ENCODE results near the gene LIG4.

LIG4 gene

DNA sequence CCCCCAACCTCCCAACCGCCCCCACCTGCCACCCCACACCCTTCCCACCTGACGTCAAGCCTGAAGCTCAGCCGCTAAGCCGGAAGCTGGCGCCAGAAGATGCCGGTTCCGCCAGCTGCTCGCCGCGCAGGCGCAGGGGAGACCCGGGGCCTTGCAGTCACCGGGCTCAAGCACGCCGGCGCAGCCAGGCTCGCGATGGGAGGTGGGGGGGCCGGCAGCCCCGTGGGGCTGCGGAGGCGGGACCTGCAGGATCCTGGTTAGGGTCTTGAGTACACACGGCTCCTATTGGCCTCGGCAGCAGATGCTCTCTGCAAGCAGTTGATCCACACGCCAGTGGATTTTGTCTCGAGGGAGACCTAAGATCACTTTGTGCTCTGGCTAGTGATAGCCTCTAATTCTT lies at the start of gene LIG4:
LIG4 (minus strand) TSS at position 101 of the 400 bp plus-strand sequence. CDS start 4,268 bp downstream, outside the sequence.
- TF ChIP-seq, protein P1, sequence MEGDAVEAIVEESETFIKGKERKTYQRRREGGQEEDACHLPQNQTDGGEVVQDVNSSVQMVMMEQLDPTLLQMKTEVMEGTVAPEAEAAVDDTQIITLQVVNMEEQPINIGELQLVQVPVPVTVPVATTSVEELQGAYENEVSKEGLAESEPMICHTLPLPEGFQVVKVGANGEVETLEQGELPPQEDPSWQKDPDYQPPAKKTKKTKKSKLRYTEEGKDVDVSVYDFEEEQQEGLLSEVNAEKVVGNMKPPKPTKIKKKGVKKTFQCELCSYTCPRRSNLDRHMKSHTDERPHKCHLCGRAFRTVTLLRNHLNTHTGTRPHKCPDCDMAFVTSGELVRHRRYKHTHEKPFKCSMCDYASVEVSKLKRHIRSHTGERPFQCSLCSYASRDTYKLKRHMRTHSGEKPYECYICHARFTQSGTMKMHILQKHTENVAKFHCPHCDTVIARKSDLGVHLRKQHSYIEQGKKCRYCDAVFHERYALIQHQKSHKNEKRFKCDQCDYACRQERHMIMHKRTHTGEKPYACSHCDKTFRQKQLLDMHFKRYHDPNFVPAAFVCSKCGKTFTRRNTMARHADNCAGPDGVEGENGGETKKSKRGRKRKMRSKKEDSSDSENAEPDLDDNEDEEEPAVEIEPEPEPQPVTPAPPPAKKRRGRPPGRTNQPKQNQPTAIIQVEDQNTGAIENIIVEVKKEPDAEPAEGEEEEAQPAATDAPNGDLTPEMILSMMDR (IDR thresholded peaks at IDR 0.05): no peak

GRCh38 chr13:108263621-108264355 lies 48.5 kb upstream of the LIG4 start:
- TF ChIP-seq, protein P1 (IDR thresholded peaks at IDR 0.05): no peak

DNA sequence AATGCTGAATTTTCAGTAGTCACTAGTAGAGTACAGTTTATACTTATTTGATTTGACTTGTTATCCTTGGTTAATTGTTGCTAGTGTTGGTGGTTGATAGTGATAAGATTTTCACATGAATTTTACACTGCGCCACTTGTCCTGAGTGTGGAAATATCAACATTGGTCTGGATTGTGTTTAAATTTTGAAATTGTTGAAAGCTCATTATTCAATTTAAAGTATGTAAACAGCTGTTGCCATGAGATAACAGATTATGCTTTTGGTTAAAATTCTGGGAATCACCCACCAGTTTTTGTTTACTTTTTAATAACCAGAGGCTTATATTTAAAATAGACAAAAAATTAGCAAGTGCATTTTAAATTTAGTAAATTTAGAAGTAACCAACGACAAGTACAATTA lies 41.9 kb upstream of the LIG4 start:
- TF ChIP-seq, protein P1 (IDR thresholded peaks at IDR 0.05): no peak

DNA sequence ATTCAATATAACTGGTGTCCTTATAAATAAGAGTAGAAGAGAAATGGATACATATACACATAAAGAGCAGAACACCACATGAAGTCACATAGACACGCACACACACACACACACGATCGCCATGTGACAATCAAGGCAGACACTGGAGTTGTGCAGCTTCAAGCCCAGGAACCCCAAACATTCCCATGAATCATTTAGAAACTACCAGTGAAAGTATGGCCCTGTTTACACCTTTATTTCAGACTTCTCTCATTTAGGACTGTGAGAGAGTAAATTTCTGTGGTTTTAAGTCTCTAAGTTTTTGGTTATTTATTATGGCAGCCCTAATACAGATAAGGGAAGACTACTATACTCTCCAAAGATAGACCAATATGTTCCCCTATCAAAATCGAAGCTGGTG lies 33.8 kb upstream of the LIG4 start:
- TF ChIP-seq, protein P1 (IDR thresholded peaks at IDR 0.05): no peak

DNA sequence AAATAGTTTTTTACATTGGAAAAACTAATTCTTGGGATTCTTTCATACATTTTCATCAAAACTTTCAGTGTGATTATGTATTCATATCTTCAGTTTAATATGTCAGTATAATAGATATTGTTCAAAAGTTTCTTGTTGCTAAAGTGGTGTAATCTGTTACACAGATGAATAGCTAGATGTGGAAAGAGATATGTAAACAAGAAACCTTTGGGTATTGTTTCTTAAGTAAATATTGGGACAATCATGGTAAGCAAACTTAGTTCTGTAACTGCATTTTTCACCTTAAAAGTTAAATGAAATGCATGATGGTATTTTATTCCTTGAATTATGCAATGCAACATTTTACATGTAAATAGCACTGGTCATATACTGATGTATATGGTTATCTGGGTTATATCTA lies 15.0 kb upstream of the LIG4 start:
- TF ChIP-seq, protein P1 (IDR thresholded peaks at IDR 0.05): no peak

GRCh38 chr13:108227651-108228272 lies 12.4 kb upstream of the LIG4 start:
- TF ChIP-seq, protein P1 (IDR thresholded peaks at IDR 0.05): peak; percentile 68

DNA sequence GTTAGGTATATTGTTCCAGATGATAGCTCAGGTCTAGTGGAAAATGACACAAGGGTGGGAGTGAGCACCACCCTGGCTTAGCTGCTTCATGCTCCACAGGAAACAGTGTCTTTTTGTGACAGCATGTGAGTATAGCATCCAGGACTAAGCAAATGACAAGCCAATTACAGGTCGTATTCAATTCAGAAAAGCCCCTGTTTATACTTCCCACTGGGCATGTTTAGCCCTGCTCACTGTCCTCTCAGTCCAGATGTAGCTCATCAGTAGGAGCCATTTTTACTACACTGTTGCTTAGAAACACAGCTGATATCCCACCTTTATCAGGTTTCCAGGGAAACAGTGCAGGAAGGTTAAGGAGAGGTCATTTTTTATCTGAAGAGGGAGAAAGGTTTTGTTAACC lies 10.8 kb upstream of the LIG4 start:
- TF ChIP-seq, protein P1 (IDR thresholded peaks at IDR 0.05): no peak

Measured in LNCAP (cell line).